ENCODE data around the gene PRRT3. TPM values are rescaled to one million over a fixed set of nuclear protein-coding genes. Genes with fewer than 3 reads are reported as not detected.

The PRRT3 gene
- total RNA-seq, 1 experiment from 2014 or later = 19.5 TPM

GRCh38 chr3:9934235-9934621 lies 18.0 kb downstream of the PRRT3 start:
- no peak for DNase-seq
- TF ChIP-seq, protein P1, sequence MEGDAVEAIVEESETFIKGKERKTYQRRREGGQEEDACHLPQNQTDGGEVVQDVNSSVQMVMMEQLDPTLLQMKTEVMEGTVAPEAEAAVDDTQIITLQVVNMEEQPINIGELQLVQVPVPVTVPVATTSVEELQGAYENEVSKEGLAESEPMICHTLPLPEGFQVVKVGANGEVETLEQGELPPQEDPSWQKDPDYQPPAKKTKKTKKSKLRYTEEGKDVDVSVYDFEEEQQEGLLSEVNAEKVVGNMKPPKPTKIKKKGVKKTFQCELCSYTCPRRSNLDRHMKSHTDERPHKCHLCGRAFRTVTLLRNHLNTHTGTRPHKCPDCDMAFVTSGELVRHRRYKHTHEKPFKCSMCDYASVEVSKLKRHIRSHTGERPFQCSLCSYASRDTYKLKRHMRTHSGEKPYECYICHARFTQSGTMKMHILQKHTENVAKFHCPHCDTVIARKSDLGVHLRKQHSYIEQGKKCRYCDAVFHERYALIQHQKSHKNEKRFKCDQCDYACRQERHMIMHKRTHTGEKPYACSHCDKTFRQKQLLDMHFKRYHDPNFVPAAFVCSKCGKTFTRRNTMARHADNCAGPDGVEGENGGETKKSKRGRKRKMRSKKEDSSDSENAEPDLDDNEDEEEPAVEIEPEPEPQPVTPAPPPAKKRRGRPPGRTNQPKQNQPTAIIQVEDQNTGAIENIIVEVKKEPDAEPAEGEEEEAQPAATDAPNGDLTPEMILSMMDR (conservative IDR thresholded peaks at IDR 0.05) = peak; percentile 23; the same call in 1 of the 3 replicates
- Histone ChIP-seq H2BK15ac (ENCODE audit: low read depth, low read length) (no peak overlapping the region), H3K9me3 (ENCODE audit: control insufficient read depth, low read depth, low read length) (no peaks in the 10 kb centered on the region), H3K23me2 (ENCODE audit: insufficient read length, low read depth, low read length, poor library complexity, severe bottlenecking) (peaks cover 7% of the 10 kb centered on the region), H2AFZ (ENCODE audit: low read length) (no peak overlapping the region), H3K79me2 (ENCODE audit: insufficient read depth, low read length) (no peaks in the 10 kb centered on the region), H2BK120ac (ENCODE audit: low read depth, low read length, poor library complexity, severe bottlenecking) (no peak overlapping the region), H3K18ac (ENCODE audit: insufficient read length, low read depth, low read length) (no peak overlapping the region), H3K79me1 (ENCODE audit: insufficient read depth, low read depth, low read length, poor library complexity, severe bottlenecking) (no peaks in the 10 kb centered on the region), H3K23ac (ENCODE audit: insufficient read length, low read depth, low read length) (no peak overlapping the region), H3K4me1 (ENCODE audit: insufficient read depth, low read length) (no peaks in the 10 kb centered on the region; the same call in 1 of the 2 replicates), H4K20me1 (ENCODE audit: control insufficient read depth, insufficient read depth, insufficient read length) (no peaks in the 10 kb centered on the region), H3K9ac (ENCODE audit: extremely low read depth, insufficient read length, low read length) (peak overlapping the region; percentile 74), H3K56ac (ENCODE audit: insufficient read length, low read depth, low read length) (no peak overlapping the region), H4K91ac (ENCODE audit: insufficient read length, low read depth, low read length) (no peak overlapping the region), H2BK20ac (ENCODE audit: low read depth, low read length, poor library complexity, severe bottlenecking) (no peak overlapping the region), H3T11ph (ENCODE audit: low read length) (no peak overlapping the region), H3K4me2 (ENCODE audit: insufficient read depth, insufficient read length, low read length) (peak overlapping the region; percentile 56), H4K5ac (ENCODE audit: insufficient read length, low read depth, low read length) (no peak overlapping the region), H2AK5ac (ENCODE audit: insufficient read length, low read length) (no peak overlapping the region), H3K4ac (ENCODE audit: low read depth, low read length) (no peak overlapping the region), H3K14ac (ENCODE audit: insufficient read depth, low read length) (no peak overlapping the region), H2BK5ac (ENCODE audit: insufficient read length, low read length) (no peak overlapping the region), H3K27me3 (ENCODE audit: insufficient read depth, low read length) (no peaks in the 10 kb centered on the region), H3K27ac (ENCODE audit: insufficient read length, low read depth, low read length) (no peak overlapping the region), H4K8ac (replicated peaks; ENCODE audit: insufficient read length, low read depth, low read length) (no peak overlapping the region), H2BK12ac (ENCODE audit: insufficient read length, low read depth, low read length) (no peak overlapping the region)
- H3K9me3 Mint-ChIP-seq = peaks cover 0 to 4% of the 10 kb centered on the region in 2 experiments; a peak in 1 of 5 replicates
- H3K4me3 Mint-ChIP-seq = peak overlapping the region; percentile 88 to 94
- H3K27ac Mint-ChIP-seq = peak overlapping the region; percentile 94 to 98 (median 97); a peak in 5 of 7 replicates
- peaks cover 10 to 14% of the 10 kb centered on the region in 2 experiments for H3K4me1 Mint-ChIP-seq
- H3K27me3 Mint-ChIP-seq (ENCODE audit: low read depth) = peaks cover 5% of the 10 kb centered on the region
- no CpG with 5 or more reads among the region's 11 CpGs for WGBS (ENCODE audit: extremely low coverage, insufficient read length, low lambda C conversion rate)
- peaks cover 5 to 30% (median 24%) of the 10 kb centered on the region in 3 experiments; a peak in 6 of 7 replicates for H3K36me3 Mint-ChIP-seq (ENCODE audit: insufficient read depth in 1 of 3, low read depth in 3 of 3)

All from H9 (cell line).